Endometrial microvascular endothelial cells (primary cell): Measurements from ENCODE around the gene GPR153. TPM values are rescaled to one million over a fixed set of nuclear protein-coding genes. Genes with fewer than 3 reads are reported as not detected.

ENCODE experiments used
- in situ Hi-C: cut with HindIII; loops from 2 replicates; pipeline ENCODE4 v1.10.0; 2017; ENCODE audit warnings: low sequenced_read_pairs, low pct_unique_long_range_greater_than_20kb; ENCODE audit errors: inconsistent ontology term
- total RNA-seq: library from RNA; depleted of rRNA; stranded (reverse); fragments of >200 nt; gene quantifications from one replicate; pipeline ENCODE4 v1.2.3, GENCODE V29; 2015; ENCODE audit errors: inconsistent ontology term

Gene GPR153
- total RNA-seq, 1 donor from 2014 or later = 2.2 TPM

- in situ Hi-C loops = no loop called here
These were observed 50.1 kb downstream of the GPR153 start for GRCh38 chr1:6210591-6211355.

GRCh38 chr1:6209661-6210580 is 51.0 kb downstream of the GPR153 start:
- in situ Hi-C loops = no loop called here

GRCh38 chr1:6208723-6209660 is 51.9 kb downstream of the GPR153 start:
- in situ Hi-C loops = no loop called here

- in situ Hi-C loops = no loop called here
These were observed 53.0 kb downstream of the GPR153 start for GRCh38 chr1:6207921-6208320.

GRCh38 chr1:6207075-6207885 is 53.6 kb downstream of the GPR153 start:
- in situ Hi-C loops = no loop called here

GRCh38 chr1:6206520-6206855 is 54.4 kb downstream of the GPR153 start:
- in situ Hi-C loops = no loop called here

- in situ Hi-C loops = no loop called here
These were observed 54.9 kb downstream of the GPR153 start, which contains the start of gene RNF207 for GRCh38 chr1:6205849-6206519. Gene RNF207, plus strand, starts transcription at chr1:6206119. Its CDS starts 417 bp downstream, at chr1:6206536.

- in situ Hi-C loops = no loop called here
These were observed 58.6 kb downstream of the GPR153 start for GRCh38 chr1:6202256-6202655.

- in situ Hi-C loops = no loop called here
These were observed 60.6 kb downstream of the GPR153 start for GRCh38 chr1:6200188-6200809.

- in situ Hi-C loops = no loop called here
These were observed 61.4 kb downstream of the GPR153 start, which contains the start of gene RPL22 for GRCh38 chr1:6199298-6200187. Gene RPL22, minus strand, starts transcription at chr1:6199595. Its CDS starts 22 bp downstream, at chr1:6199573.

- in situ Hi-C loops = no loop called here
These were observed 62.1 kb downstream of the GPR153 start for GRCh38 chr1:6198646-6199297.

- in situ Hi-C loops = no loop called here
These were observed 63.0 kb downstream of the GPR153 start for GRCh38 chr1:6197746-6198427.
